HG02623 (cell line): ENCODE data around the gene PPP2R5E.
"Not testable (repeated sequence)": the region's sequence is repeated elsewhere in the genome, so short reads cannot be mapped to it uniquely, and the experiment has no call there.

Experiments
- ATAC-seq: cut with Tn5 transposase; IDR thresholded peaks from one replicate; pipeline ENCODE4 v1.9.1; 2021; ENCODE audit warnings: moderate library complexity; ENCODE audit not compliant: unreplicated experiment

Gene PPP2R5E

DNA sequence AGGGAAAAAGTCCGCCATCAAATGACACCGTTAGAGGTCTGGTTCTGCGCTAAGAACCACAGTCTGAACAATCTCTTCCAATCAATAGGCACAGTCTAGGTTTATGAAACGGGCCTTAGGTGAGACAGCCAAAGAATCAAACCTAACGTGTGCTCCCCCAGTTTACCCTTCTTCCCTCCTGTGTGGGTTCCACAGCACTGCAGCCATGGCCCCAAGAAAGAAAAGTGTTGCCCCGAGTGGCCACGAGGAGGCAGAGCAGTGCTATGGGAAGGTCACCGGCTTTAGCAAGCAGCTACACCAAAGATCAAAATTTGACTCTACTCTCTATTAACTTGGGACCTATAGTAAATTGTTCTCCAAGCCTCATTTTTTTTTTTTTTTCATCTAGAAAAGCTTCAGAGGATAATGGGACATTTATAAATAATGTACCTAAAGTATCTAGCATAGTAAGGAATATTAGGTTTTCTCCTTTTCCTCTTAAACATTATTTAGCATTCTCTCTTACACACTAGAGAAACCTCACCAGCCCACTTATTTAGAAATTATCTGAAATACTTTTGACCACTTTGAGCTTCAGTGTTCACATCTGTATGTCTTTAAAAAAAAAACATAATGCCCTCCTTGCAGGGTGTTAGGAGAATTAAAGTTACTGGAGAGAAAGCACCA lies 154.3 kb downstream of the PPP2R5E start:
- ATAC-seq = peak; percentile 85

DNA sequence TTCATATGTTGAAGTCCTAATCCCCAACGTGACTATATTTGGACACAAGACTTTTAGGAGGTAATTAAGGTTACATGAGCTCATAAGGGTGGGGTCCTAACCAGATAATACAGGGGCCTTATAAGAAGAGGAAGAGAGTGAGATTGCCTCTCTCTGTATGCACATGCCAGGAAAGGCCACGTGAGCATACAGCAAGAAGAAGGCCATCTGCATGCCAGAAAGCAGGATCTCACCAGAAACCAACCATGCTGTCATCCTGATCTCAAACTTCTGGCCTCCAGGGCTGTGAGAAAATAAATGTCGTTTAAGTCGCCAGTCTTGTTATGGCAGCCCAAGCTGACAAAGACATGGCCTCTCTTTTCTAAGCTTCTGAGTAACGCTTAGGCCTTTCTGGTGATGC lies 155.5 kb downstream of the PPP2R5E start:
- ATAC-seq = no peak

DNA sequence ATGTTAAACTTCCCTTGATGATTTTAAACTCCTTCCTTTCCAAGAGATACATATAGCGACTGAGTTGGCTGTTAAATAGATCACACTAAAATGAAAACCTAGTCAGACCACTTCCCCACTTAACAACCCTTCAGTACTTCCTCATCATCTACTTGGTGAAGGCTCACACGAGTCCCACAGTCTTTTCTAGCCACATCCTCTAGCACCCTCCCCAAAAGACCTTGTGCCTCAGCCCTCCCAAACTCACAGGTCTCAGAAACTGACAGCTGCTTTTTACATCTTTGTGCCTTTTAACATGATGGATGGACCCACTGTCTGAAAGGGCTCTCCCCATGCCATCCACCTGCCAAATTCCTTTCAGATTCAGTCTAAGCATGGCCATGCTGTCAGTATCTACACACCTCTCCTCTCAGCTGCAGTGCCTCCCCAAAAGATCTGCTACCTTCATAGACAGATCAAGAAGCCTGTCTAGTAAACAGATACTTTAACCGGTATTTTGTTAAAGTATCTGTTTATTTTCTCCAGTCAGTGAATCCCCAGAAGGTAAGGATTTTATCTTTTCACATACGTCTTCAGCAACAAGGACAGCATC lies 159.3 kb downstream of the PPP2R5E start:
- peak; percentile 96 for ATAC-seq

DNA sequence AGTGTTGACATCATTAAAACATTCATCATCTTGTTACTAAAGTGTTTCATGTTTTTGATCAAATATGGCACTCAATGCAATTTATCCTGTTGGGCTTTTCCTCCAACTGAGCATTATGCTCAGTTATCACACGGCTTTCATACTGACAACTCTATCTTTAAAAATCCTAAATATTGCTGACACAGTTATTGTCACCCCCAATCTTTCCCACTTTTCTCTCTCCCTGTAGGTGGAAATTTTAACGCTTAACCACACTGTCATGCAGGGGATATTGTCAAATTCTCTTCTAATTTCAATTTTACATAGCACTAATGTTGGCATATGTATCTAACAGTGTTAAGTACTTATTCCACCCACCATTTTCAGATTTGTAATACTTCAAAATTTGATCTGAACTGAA lies 164.7 kb downstream of the PPP2R5E start:
- ATAC-seq = no peak

DNA sequence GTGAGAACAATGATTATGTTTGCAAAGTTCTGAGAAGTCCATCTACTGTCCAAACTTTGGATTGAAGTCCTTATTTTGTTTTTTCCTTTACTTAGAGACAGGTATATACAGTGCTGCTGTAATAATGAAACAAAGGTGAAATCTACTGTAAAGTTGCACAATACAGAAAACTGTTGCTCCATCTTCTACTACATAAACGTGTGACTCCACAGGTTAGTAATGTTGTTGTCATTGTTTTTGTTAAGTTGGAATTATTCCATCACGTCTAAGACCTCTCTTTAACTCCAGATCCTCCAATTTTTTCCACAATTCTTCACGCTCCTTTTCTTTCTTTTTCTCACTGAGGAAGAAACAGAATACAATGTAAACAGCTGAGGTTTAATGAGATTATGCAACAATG lies 167.4 kb downstream of the PPP2R5E start:
- no peak for ATAC-seq

DNA sequence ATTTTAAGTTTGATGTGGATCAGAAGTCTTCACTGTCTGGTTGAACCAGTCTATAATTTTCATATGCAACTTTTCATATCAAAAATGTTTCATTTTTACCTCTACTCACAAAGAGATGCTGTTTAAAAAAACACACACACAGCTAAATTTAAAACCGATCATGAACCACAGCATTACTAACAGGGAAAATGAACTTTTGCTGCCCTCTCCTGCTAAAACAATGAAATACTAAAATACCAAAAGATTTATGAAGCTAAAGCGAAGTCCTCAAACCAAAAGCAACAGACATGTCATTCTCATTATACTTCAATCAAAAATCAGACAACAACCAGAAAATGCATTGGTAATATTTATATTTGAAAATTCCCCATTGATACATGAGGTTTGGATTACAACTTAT lies 171.6 kb downstream of the PPP2R5E start:
- ATAC-seq = not testable (repeated sequence)

DNA sequence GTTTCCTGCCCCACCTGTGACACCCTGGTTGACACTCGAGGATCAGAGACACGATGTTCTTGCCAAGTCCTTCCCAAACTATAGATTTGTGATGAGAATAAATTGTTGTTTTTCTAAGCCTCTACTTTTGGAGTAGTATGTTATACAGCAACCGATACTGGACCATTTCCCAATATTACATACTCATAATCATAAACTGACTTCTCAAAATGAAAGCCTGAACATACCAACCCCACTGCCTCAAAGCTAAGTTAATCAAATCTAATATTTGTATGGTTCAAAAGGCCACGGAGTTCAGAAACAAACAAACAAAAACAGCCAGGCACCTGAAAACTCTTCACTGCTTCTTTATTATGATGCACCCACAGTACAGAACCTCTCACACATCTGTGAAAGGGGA lies 172.1 kb downstream of the PPP2R5E start:
- no peak for ATAC-seq

DNA sequence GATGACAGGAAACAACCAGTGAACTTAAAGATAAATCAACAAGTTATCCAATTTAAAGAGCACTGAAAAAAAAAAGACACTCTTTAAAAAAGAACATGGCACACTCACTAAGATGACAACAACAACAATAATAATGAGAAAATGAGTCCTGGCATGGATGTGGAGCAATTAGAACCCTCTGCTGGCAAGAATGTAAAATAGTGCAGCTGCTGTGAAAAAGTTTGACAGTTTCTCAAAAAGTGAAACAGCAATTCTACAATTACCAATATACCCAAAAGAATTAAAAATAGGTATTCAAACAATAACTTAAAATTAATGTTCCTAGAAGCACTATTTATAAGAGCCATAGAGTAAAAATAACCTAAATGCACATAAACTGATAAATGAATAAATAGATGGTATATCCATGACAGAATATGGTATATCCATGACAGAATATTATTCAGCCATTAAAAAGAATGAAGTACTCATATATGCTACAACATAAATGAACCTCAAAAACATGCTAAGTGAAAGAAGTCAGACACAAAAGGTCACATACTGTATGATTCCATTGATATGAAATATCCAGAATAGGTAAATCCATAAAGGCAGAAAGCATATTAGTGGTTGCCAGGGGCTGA lies 175.3 kb downstream of the PPP2R5E start:
- no peak for ATAC-seq

DNA sequence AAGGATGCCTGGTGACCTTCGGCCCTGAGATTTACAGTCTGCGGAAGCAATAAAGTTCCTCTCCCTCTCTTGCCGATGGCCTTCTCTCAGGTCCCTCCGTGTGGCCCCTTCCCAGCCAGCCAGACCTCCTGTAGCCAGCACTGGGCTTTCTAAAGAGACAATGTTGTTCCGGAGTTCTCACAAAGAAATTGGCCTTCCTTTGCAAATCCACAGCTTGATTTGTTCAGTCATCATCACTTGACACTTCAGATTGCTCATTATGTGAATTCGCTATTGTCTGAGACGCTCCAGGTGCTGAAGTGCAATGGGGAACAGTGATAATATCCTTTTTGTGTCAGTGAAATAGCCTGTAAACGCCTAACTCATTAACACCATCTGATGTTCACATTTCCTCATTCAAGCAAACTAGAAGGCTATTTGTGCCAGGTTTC lies 180.8 kb downstream of the PPP2R5E start:
- ATAC-seq = no peak

DNA sequence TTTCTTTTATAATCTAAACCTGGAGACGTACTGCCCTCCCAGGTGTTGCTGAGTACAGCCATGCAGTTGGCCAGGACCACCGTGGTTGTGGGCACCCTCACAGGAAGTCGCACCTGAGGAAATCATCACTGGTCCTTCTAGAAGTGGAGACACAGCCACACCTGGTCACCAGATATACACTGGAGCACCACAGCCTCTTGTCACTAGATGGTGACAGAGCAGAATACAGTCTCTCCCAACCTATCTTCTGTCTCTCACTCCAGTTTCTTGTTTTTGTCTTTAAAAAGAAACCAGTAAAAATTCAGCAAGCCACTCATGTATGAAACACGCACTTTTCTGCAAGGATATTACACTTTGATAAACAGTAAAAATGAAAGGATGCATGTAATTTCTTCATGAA lies 181.4 kb downstream of the PPP2R5E start:
- ATAC-seq = no peak

DNA sequence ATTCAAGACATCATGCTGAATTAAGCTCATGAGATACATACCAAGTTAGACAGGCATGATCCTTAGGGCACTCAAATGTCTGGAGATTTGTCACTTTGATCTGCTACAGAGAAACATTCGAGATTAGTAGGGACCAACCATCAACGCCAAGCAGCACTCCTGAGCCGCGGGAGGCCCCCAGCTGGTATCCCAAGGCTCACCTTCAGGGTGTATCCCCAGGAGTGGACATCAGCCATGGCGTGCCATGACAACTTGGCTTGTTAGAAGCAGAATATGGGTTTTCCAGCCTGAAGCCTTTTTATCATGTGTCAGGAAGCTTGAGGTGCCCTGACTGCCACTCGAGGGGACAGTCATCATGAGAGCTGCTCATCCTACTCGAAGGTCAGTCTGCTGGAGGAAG lies 185.3 kb downstream of the PPP2R5E start:
- ATAC-seq = no peak

DNA sequence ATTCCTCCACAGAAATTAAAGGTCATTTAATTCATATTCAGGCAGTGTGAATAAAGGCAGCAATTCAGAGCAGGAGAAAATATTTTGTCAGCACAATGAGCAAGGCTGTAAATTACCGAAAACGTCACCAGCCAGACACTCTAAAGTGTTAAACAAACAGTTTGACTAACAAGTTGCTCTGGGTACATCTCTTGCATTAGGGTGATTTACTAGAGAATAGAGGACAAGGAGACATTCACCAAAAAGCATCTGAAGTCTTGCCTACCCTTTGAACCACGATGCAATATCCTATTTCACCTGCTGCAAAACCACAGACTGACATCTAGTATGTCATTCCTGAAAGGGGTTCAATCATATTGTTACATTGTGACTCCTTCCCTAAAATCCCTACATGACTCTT lies 197.4 kb downstream of the PPP2R5E start:
- ATAC-seq = no peak

DNA sequence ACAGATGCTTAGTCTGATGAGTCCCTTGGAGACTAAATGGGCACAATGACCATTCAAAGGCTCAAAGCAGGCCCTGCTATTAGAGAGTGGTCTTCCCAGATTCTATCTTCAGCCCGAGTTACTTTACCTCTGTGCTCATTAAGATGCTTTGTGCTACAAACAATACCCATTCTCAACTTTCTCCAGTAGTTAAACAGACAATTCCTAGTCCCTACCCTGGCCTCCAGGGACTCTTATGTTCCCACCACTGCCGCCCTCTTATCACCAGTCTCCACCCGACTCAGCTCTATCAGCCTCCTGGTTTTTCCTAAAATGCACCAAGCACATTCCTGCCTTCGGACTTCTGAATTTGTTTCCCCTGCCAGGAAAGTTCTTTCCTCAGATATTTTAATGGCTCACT lies 198.8 kb downstream of the PPP2R5E start:
- no peak for ATAC-seq

DNA sequence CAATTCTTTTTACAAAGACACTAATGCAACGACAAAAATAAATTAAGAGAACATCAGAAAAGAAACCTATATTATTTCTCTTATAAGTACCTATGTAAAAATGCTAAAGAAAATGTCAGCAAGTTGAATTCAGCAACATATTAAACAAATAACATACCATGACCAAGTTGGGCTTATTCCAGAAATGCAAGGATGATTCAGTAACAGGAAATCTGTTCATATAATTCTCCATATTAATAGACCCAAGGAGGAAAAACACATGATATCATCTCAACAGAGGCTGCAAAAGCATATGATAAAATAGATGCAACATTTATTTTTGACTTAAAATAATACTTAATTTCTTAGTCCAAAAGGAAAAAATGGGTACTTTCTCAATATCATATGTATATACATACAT lies 199.3 kb downstream of the PPP2R5E start:
- ATAC-seq = no peak

DNA sequence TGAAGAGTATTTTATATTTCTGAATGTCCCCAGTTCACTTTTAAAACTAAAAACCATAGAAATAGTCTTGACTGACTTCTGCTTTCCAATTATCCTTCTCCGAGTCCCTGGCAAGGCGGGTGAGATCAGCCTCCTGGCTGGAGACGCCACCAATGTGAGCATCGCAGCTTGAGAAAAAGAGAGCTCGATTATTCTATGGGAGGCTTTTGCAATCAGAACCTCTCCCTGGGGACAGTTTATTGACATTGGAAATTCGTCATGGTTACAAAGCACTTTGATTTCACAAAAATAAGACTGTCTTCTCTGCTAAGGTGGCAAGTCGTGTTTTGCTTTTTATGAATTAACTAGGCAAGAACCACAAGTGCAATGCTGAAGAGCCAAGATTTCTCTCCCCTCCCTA lies 200.8 kb downstream of the PPP2R5E start:
- ATAC-seq = no peak

DNA sequence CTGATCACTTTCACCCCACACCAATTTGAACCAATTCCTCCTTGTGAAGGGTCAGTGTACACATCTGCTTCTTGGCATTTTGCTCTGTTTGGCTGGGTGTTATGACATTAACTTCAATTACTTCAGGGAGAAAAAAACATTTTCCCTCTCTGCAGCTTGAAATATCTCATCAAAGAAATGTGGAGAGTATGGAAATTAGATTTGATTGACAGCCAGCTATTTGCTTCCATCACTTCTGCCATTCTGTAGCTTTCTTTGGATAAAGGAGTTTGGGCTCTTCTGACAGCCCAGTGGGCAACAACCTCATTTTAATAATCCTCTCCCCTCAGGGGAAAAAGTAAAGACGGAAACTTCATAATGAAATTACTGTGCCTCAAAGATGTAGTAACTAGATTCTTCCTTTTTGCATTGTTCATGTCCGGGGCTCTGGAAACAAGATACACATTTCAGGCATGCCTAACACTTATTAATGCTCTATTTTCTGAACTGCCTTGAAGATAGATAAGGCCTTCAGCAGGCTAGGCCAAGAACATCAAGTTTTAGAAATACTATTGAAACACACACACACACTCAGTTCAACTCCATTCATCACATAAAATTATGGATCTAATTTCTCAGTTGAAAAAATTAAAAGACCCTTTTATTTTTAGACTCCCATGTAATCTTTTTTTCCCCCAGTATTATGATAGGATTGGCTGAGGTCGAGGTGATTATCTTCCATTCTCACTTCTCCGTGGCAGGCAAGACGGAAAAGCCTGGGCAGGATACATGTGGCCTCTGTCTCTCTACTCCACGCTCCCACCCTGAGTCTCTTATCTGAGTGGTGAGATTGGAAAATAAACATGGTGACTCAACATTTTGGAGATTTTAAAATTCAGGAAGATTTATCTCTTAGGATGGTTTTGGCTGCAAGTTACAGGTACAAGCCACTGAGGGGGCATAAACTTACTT lies 214.1 kb downstream of the PPP2R5E start:
- ATAC-seq = no peak

DNA sequence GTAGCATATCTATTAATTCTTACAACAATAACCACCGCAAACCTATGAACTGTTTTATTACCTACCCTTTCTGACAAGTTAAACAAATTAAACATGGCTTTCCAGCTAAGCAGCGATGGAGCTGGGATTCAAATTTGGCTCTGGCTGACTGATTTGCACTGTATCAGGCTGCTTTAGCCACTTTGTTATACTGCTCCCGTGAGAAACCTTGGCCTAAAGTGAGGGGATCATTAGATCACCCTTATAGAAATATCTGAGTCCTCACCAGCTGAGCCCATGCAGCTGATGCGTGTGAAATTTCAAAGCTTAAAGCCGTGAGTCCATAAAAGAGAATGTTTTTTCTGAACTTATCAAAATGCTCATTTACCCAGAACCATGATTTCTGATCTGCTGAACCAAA lies 216.3 kb downstream of the PPP2R5E start:
- ATAC-seq = no peak

DNA sequence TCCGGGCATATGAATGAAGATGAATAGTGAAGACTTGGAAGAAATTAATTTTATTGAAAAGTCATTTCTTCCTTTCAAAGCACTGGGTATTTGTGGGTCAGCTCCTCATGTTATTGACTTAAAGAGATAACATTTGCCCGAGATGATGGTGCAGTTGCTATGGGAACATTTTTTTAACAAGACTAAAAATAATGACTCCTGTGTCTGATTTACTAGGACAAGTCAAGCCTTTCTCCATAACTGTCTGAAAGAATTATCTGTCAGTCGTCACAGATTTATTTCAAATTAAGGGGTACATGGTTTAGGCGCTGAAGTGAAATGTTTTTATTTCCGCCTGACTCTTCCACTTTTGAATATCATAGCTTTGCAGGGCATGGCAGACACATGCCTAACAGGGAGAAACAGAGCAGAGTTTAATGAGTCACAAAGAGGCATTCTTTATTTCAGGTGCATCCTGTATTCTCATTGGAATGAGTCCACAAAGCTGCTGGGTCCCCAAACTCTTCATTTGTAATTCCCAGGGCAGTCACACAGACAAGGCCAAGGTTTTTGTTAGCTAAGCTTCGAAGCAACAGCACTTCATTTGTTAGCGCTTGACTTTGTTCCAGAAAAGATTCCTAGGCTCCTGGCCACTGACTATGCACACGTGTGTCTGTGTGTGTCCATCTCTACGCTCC lies 220.1 kb downstream of the PPP2R5E start:
- no peak for ATAC-seq

DNA sequence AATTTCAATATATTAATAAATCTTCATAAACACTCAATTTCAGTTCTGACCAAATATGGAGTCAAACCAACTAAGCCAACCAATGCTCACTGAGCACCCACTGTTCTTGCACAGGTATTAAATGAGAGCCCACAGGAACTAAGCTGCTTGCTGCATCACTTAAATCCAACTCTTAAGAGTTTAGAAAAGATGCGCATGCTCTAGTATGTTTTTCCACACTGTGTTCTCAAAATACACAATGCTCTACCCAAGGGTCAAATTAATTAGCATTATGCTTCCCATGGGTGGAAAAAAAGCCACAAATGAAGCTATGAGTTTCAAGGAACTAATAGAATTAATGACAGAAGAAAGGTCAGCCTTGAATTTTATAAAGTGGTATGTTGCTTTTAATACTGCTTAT lies 220.7 kb downstream of the PPP2R5E start:
- no peak for ATAC-seq
